Activated CD8-positive, alpha-beta memory T cell treated with anti-CD3 and anti-CD28 coated beads for 1 hour (primary cell): ENCODE measurements around the gene ZNF506.
"Not testable (repeated sequence)": the region's sequence is repeated elsewhere in the genome, so short reads cannot be mapped to it uniquely, and the experiment has no call there.

Experiments used
- DNase-seq, 2 donors: peaks; one replicate each; pipeline ENCODE4 v3.0.0-alpha.2; 2020; ENCODE audit warnings: low read depth in 1 of 2; ENCODE audit errors: extremely low read depth in 1 of 2

ZNF506 gene

DNA sequence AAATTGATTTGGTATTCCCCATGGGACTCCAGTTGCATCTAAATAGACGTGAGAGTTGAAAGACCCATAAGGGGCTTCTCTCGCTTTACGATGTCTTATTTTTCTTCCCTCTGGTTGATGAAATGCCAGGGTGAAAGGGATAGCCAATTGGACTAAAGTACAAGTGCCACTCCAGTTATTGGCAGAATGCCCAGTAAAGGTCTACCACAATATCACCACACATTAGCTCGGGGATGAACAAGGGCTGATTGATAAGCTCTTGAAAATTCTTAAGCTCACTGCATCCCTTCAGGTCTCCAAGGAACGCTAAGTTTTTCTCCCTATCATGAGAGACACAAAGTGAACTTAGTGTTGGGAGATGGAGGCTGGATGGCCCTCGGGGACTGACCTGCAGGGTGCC is 39.8 kb downstream of the ZNF506 start:
- not testable (repeated sequence) for DNase-seq

DNA sequence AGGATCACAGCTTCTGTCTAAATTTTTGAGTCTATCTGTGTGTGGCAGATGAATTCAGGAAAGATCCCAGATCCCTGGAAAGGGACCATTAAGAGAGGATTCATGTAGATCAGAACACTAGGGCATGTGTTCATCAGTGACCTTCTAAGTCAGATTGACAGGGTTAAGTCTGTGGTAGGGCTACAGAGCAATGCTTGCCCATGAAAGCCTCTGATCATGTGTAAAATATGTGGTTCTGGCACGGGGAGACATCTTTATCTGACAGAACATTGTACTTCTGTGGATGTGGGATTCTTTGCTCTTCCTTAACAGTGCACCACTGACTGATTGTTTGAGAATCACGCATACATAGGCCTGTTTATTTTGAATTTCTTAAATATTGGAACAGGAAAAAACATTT is 42.9 kb downstream of the ZNF506 start:
- no peak for DNase-seq

DNA sequence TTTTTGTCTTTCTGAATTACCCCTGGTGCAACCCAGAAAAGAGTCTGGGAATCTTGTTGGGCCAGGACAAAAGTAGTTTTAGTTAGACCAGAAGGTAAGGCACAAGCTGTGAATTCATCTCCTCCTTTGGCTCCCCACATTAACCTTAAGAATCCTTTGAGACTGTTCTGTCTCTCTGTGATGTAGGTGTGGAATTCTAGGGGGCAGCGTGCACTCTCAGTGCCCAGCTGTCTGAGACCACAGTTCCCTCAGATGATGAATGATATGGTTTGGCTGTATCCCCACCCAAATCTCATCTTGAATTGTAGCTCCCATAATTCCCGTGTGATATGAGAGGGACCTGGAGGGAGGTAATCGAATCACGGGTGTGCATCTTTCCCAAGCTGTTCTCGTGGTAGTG is 43.9 kb downstream of the ZNF506 start:
- no peak for DNase-seq

DNA sequence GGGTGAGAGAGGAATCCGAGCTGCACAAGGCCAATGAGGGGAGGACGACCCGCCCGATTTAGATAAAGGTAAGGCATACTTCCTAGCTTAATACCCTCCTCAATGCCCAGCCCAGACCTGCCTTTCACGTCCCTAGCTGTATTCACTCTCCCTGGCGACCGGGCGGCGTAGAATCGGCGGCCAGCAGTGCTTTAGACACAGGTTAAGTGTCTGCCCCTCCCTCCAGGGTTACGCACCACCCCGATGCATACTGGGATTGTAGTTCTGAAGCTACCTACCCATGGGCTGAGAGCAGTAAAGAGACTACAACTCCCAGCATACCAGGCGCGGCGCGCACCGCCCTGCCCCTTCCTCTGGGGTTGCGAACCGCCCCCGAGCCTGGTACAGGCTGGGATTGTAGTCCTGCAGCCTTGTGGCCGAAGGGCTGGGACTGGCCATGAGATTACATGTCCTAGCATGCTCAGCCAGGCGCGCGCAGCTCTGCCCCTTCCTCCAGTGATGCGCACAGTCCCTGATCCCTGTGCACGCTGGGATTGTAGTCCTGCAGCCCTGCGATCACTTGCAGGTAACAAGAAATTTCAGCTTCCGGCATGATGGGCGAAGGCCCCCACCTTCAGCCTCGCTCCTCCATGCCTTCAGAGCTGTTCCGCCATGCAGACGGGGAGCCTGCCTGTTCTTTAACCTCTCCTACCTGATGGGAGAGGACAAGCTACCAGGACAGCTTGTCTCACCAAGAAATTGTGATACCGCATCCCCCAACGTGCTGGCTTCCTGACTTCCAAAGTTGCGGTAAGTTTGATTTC is 45.1 kb downstream of the ZNF506 start:
- DNase-seq = peak; percentile 73 to 83

DNA sequence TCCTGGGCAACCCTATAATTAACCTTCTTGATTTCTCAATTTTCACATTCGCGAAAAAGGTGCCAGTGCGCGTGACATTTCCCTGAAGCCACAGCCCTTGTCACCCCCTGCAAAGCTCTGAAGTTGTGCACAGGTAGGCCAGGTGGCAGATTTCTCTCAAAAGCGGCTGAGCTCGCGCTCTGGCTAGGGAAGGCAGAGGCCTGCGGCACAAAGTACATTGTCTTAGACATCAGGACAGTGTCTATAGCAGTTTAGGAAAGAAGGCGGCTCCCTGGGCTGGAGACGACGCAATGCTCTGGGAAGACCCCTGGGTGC is 45.7 kb downstream of the ZNF506 start:
- no peak for DNase-seq

DNA sequence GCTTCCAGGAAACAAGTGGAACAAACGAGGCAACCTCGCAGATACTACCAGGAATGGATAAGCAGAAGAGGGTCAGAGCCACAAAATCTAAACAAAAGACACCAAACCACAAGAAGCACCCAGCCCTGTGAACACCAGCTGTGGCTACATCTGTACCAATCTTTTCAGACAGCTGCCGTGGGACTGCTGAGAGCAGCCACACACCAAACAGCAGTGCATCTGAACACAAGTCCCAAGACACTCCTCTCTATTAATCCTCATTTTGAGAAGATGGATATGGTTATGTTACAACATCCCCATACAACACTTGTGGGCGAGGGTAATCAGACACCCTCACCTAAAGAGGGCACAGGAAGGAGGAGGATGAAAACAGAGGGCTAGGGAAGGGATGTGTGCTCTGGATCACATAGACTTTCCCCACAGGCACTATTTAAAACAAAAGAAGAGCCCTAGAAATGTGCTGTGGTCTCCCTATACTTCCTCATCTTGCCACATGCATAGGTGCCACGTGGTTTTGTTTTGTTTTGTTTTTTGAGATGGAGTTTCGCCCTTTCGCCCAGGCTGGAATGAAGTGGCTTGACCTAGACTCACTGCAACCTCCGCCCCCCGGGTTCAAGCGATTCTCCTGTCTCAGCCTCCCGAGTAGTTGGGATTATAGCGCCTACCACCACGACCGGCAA is 47.1 kb downstream of the ZNF506 start:
- DNase-seq = no peak

DNA sequence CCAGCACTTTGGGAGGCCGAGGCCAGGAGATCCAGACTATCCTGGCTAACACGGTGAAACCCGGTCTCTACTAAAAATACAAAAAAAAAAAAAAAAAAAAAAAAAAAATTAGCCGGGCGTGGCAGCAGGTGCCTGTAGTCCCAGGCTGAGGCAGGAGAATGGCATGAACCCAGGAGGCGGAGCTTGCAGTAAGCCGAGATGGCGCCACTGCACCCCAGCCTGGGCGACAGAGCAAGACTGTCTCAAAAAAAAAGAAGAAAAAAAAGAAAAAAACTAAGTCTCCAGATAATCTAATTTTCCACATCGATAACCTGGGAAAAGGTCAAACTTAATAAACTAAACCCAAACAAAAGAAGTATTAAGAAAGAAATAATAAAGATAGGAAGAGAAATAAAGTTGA is 49.6 kb downstream of the ZNF506 start:
- DNase-seq = not testable (repeated sequence)

DNA sequence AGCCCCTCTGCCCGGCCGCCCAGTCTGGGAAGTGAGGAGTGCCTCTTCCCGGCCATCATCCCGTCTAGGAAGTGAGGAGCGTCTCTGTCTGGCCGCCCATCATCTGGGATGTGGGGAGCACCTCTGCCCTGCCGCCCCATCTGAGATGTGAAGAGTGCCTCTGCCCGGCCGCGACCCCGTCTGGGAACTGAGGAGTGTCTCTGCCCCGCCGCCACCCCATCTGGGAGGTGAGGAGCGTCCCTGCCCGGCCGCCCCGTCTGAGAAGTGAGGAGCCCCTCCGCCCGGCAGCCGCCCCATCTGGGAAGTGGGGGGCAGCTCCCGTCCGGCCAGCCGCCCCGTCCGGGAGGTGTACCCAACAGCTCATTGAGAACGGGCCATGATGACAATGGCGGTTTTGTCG is 51.6 kb downstream of the ZNF506 start:
- DNase-seq = not testable (repeated sequence)

DNA sequence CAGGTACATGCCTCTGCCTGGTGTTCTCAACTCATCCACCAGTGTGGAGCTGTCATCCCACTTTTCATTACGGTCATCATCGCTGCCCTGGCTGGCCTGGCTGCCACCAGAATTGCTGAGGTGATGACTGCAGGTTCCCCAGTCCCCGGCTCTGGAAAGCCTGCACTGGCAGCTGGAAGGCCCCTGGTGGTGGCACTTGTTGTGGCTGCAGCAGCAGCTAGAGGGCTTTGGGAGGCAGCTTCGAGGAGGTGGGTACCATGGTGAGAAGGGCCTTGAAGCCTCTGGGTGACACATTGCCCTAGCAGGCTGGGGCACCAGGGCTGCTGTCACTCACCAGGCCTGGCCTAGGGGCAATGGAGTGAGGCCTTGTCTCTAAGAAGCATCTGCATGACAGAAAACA is 63.4 kb downstream of the ZNF506 start:
- DNase-seq = no peak

DNA sequence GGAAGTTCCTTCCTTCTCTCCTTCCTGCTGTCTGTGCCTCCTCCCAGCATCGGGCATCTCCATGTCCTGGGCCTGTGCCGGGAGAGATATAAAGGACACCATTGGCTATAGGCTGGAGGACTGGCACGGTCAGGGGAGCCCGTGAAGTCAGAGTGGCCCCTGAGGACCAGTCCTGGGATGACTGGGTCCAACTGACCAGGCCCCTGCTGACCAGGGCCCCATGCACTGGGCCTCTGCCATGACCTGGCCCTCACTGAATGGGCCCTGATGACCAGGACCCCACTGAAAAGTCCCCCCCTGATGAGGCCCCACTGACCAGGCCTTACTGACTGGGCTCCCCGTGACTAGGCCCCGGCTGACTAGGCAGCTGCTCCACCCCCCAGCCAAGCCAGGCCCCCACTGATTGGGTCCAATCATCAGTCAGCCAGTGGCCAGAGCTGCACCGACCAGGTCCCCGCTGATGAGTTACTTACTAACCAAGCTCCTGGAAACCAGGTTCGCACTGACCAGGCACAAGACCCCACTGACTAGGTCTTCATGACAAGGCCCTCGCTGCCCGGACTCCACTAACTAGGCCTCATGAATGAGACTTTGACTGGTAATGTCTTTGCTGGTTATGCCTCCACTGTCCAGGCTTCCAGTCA is 68.7 kb downstream of the ZNF506 start:
- no peak for DNase-seq

DNA sequence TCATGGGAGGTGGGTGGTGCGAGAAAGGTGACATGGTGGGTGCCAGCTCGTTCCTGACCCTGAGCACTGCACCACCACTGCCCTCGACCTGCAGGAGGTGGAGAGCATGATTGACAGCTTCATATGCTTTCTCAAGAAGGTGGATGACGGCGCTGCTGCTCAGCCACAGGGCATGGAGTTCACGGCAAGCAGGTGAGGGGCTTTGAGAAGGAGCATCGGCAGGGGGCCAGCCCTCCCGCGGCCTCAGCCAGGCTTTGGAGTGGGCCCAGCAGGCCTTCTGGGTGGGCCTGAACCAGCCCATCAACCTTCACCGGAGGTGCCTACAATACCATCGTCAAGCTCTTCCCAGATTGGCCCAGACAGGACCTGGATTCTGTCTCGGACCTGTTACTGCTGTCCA is 69.7 kb downstream of the ZNF506 start:
- no peak for DNase-seq

DNA sequence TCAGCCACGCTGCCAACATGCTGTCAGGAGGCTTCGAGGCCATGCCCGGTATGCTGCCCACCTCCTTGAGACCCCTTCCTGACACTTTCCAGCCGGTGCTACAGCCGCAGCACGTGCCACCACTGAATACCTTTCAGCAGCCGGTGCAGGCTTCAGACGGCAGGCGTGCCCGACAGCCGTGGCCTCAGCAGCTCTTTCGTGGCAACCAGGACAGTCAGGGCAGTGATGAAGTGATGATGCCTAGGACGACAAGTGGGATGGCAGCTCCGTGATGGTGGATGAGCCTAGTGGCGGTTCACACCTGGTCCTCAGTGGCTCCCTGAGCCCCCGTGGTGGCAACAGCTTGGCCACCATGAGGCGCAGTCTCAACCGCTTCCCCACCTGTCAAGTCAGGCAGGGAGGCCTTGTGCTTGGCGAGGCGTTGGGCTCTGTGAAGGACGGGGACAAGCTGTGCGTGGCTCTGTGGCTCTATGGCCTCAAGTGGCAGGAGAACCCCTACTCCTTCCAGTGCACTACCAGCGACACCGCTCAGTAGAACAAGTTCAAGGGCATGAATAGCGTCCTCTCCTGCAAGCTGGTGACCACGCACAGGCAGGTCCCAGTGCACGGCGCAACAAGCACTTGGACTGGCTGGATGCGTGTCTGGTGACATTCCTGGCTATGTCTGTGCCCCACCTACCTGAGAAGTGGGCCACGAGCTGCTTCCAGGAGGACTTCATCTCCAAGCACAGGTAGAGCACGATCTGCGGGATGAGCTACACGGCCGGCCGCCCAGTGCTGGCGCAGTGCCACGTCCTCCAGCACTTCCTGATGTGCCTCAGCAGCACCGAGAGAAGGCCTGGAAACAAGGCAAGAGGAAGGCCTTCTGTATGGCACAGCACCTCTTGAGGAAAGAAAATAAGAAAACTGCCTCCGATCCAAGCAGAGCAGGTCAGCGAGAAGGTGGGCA is 70.4 kb downstream of the ZNF506 start:
- DNase-seq = no peak

DNA sequence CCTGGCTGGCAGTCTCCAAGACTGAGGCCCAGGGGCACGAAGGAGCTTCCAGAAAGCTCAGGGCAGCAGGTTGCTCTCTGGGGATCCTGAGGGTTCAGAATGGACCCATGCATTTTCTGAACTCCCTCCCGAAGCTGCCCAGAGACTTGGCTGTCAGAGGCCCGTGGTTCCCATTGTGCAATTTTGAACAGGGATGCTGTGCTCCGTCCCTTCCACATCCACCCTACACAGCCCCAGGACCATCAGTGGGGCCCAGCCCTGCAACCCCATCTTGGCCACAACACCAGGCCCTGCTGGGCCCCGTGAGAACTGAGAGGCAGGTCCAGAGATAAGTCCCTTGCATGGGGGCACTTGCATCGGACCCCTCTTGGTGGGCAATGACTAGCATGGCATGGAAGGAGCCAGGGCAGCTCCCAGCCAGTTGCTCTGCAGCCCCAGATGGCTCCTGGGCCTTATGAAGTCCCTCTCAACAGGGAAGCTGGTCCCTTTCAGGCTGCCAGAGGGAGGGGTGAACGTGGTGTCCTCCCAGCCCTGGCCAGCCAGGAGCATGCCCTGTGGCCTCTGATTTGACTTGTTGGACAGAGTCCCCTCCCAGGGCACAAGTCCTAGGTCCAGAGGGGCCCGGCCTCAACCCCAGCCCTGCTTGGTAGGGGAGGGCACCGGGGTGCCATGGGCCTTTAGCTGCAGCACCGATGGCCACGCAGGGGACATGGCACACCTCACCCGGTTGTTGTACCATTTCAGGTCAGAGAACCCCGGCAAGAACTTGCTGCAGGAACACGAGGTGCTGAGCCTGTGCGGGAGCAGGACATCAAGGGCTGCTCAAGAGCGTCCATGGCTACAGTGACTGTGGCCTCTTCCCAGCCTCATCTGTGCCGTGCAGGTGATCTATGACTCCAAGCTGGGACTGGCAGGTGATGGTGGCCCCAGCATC is 71.4 kb downstream of the ZNF506 start:
- DNase-seq = no peak

DNA sequence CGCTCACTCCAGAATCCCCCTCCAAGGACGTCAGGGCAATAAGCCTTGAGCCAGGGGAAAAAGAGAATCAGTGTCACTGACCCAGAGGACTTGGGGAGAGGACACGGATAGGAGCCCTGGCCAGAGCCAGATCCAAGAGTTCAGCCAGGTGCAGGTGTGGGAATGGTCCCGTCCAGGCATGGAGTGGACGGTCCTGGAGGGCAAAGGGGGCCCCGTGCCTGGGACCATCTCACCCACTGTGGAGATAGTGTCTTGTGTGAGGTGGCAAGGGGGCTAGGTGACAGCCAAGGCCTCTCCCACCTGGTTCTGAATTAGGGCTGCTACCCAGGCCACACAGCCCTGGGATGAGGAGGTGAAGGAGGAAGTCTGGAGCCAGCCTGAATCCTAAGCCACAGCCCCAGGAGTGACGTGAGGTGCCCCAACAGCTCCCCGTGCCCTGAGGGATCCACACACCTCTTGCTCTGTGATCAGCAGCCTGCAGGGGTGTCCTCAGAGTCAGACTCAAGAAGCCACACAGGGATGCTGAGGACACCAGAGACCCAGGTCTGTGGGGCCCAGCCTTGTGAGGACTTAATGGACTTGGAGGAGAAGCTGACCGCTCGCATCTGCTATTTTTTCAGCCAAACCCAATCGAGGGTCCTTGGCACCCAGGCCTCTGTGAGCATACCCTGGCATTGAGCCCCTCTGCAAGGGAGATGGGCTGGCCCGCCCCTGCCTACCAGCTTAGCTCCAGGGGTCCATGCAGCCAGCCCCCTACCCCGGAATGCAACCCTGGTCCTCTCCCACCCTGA is 72.2 kb downstream of the ZNF506 start:
- no peak for DNase-seq

DNA sequence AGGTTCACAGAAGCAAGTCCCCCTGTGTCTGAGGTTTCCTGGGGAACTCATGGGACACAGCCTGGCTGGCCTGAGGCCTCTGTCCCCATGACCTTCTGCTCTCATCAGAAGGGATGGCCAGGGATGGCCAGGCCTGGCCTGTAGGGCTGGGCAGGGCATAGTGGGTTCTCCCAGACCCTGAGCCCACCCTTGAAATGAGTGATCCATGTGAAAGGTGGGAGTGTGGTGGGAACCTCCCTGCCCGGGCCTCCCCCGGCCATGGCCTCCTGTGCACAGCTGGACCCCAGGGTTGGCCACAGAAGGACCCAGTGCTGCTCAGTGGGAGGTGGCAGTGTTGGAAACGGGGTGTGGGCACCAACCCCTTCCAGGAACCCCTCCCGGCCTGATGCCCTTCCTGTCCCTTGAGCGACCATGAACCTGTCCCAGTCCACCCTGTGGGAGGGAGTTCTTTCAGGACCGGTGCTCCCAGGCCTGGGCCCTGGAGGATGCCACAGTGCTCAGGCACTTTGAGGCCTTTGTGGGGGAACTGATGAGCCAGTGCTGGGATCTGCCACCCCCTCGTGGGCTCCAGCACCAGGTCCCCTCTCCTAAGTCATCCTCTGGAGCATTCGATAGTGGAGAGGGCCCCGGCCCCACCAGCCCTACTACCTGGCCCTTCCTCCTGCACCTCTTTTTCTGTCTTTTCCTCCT is 73.2 kb downstream of the ZNF506 start:
- DNase-seq = no peak

DNA sequence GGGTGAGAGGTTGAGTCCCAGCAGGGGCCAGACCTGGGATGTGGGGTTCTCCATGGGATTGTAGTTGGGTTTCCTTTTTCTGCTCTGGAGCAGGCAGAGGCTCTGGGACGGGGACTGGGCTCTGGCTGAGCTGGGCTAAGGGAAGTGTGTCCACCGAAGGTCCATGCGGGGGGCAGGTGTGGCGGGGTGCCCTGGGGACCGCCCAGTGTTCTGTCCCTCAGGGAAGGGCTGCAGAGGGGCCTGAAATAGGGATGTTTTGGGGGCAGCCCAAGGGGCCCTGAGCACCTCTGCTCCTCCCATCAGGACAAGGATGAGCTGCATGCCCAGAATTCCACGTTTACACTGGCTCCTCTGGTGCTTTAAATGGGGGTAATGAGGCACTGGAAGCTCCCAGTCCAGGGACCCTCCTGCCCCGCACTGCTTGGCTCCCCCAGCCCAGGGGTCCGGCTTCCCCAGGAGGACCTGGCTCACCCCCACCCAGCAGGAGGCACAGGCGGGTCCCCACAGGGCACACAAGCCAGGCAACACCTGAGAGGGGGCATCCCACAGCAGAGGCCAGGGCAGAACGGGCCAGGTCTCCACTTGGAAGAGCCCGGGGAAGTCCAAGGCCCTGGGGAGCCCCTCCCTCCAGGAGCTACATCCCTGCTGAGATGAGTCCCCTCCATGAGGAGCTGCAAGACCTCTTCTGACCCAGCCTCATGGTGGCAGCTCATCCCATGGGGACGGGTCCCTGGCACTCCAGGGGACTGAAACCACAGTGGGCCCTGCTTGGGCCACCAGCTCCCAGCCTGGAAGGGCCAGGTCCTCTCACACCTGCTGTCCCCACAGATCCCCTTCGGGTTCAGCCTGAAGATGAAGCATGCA is 74.0 kb downstream of the ZNF506 start:
- DNase-seq = no peak

DNA sequence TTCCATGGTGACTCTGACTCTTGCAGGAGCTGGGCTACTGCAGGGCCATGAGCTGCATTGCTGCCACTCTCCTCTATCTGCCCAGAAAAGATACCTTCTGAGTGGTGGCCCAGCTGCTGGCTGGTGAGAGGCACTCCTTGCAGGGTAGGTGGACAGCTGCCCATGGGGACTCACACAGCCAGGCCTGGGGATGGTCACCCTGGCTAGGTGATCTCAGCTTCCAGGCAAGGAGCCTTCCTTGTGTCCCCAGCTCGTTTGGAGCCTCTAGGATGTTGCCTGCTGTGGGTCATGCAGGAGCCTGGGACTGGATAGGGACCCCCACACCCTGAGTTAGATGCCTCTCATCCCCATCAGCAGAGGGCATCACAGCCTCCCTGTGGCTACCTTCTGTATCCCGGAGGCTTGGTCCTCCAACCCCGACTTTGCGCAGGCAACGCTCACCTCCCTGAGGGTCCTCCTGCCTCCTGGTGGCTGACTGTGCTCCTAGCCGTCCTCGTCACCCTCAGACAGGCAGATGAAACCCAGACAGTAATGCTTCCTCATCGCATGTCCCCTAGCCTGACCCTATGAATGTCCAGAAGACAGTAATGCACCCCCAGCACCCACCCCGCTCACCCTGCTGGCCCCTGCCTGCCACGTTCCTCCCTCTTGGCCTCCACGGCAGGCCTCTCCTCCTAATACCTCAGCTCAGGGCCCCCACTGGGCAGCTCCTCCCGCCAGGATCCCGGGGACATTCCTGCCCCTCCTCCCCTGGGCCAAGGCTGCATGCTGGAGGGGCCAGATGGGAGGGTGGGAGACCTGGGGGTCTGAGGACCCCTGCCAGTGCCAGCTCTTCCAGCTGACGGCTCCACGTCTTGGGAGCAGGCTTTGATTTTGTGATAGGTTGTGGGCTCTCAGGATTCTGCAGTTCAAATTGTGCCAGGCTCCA is 75.0 kb downstream of the ZNF506 start:
- no peak for DNase-seq
